GM10266 (cell line): ENCODE results near the gene RMND5A.

Experiments used
- DNase-seq: peaks from one replicate; pipeline ENCODE4 v3.0.0; 2012; ENCODE audit errors: extremely low spot score
- CTCF ChIP-seq: IDR thresholded peaks from 2 replicates; pipeline ENCODE4 v1.5.1; 2012; ENCODE audit warnings: mild to moderate bottlenecking, low read depth; ENCODE audit not compliant: control insufficient read depth, insufficient read depth; ENCODE audit errors: missing control alignments

Gene RMND5A

GRCh38 chr2:86821306-86821705 is 101.2 kb downstream of the RMND5A start:
- no peak for DNase-seq
- no peak for TF ChIP-seq CTCF

- no peak for TF ChIP-seq CTCF
- no peak for DNase-seq
Observed at GRCh38 chr2:86821842-86822241, 101.8 kb downstream of the RMND5A start.

GRCh38 chr2:86822668-86823345 is 102.7 kb downstream of the RMND5A start:
- no peak for TF ChIP-seq CTCF
- DNase-seq = no peak

- DNase-seq = no peak
- TF ChIP-seq CTCF = no peak
Observed at GRCh38 chr2:86825036-86825692, 105.1 kb downstream of the RMND5A start.

GRCh38 chr2:86825693-86826381 is 105.7 kb downstream of the RMND5A start:
- no peak for DNase-seq
- no peak for TF ChIP-seq CTCF

GRCh38 chr2:86826951-86827350 is 106.9 kb downstream of the RMND5A start:
- no peak for TF ChIP-seq CTCF
- no peak for DNase-seq
